Germinal center (tissue), 1 donor: Measurements from ENCODE around the gene FARSA.
"Not testable (repeated sequence)": the region's sequence is repeated elsewhere in the genome, so short reads cannot be mapped to it uniquely, and the experiment has no call there.

Experiments used
- DNase-seq: peaks from one replicate; pipeline ENCODE4 v3.0.0; 2012; ENCODE audit warnings: mixed read lengths, low spot score

FARSA gene

GRCh38 chr19:12937093-12937926 is 3.8 kb upstream of the FARSA start:
- no peak for DNase-seq

GRCh38 chr19:12936582-12936981 is 3.1 kb upstream of the FARSA start:
- DNase-seq, result no peak

- DNase-seq, result no peak
Measured at GRCh38 chr19:12935071-12935470, 1.6 kb upstream of the FARSA start.

GRCh38 chr19:12932392-12933286 is 872 bp downstream of the FARSA start:
- DNase-seq, result no peak

- DNase-seq, result no peak
Measured at GRCh38 chr19:12930002-12930645, 3.4 kb downstream of the FARSA start.

GRCh38 chr19:12924621-12925310 is 8.7 kb downstream of the FARSA start:
- DNase-seq, result no peak

GRCh38 chr19:12922959-12923358 is 10.6 kb downstream of the FARSA start:
- no peak for DNase-seq

- DNase-seq, result no peak
Measured at GRCh38 chr19:12921047-12921446, 12.5 kb downstream of the FARSA start.

GRCh38 chr19:12918253-12918652 is 15.3 kb downstream of the FARSA start:
- no peak for DNase-seq

GRCh38 chr19:12915860-12916259 is 17.7 kb downstream of the FARSA start:
- DNase-seq, result not testable (repeated sequence)

GRCh38 chr19:12913851-12914690 is 19.4 kb downstream of the FARSA start:
- no peak for DNase-seq

- DNase-seq, result no peak
Measured at GRCh38 chr19:12913011-12913561, 20.4 kb downstream of the FARSA start.

GRCh38 chr19:12912571-12912970 is 20.9 kb downstream of the FARSA start:
- DNase-seq, result no peak

- no peak for DNase-seq
Measured at GRCh38 chr19:12907166-12907565, 26.3 kb downstream of the FARSA start.

GRCh38 chr19:12899891-12900518 is 33.5 kb downstream of the FARSA start:
- DNase-seq, result no peak

- DNase-seq, result no peak
Measured at GRCh38 chr19:12896460-12896859, 37.1 kb downstream of the FARSA start.

GRCh38 chr19:12893582-12893981 is 39.9 kb downstream of the FARSA start:
- DNase-seq, result no peak

GRCh38 chr19:12891553-12892021 is 41.9 kb downstream of the FARSA start:
- DNase-seq, result no peak

- DNase-seq, result peak; percentile 97
Measured at GRCh38 chr19:12890787-12891552, 42.5 kb downstream of the FARSA start, which contains the start of gene GCDH. TSS of gene GCDH (plus strand) at chr19:12891160. CDS start at chr19:12891305, 145 bp downstream.
